Stomach (tissue), 4 donors: ENCODE measurements around the gene TBC1D8.

ENCODE experiments used
- POLR2A ChIP-seq, 4 donors: fragments of 450-650 bp; IDR thresholded peaks; one replicate each; pipeline ENCODE4 v1.6.1; 2016; ENCODE audit warnings: antibody characterized with exemption in 4 of 4, control low read depth in 2 of 4, mild to moderate bottlenecking in 1 of 4, moderate library complexity in 1 of 4
- TF ChIP-seq, protein P1 (sequence below), 7 experiments: fragments of 450-650 bp in 4 of 7; fragments of 200-600 bp in 3 of 7; sonication (generic) in 3 of 7; IDR thresholded peaks; one replicate each; pipeline ENCODE4 v1.5.1; 2016 to 2019; ENCODE audit warnings: antibody characterized with exemption in 7 of 7, control low read depth in 2 of 7, mild to moderate bottlenecking in 1 of 7

DNA sequence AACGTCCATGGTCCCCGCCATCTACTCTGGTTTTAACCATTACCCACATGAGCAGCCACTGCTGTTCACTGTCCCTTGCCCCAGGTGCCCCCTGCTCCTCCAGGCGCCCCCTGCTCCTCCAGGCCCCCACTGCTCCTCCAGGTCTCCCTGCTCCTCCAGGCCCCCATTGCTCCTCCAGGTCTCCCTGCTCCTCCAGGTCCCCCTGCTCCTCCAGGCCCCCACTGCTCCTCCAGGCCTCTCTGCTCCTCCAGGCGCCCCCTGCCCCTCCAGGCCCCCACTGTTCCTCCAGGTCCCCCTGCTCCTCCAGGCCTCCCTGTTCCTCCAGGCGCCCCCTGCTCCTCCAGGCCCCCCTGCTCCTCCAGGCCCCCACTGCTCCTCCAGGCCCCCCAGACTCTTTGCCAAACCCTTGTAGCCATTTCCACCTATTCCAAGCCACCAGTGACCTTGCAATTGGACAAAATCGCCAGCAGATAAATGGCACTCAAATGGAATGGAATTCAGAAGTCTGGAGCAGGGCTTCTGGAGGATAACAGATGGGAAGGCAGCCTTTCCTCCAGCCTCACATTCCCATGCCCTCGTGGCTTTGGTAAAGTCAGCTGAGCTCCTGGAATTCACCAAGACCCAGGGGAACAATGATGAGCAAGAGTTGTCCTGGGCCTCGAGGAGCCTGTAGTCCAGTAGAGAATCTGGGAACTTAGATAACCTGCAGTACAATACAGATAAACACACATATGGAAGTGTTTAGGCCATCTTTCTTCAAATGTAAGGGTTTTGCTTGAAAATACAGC, 162.4 kb downstream of the TBC1D8 start:
- no peak for TF ChIP-seq POLR2A (IDR thresholded peaks at IDR 0.05)
- TF ChIP-seq, protein P1, sequence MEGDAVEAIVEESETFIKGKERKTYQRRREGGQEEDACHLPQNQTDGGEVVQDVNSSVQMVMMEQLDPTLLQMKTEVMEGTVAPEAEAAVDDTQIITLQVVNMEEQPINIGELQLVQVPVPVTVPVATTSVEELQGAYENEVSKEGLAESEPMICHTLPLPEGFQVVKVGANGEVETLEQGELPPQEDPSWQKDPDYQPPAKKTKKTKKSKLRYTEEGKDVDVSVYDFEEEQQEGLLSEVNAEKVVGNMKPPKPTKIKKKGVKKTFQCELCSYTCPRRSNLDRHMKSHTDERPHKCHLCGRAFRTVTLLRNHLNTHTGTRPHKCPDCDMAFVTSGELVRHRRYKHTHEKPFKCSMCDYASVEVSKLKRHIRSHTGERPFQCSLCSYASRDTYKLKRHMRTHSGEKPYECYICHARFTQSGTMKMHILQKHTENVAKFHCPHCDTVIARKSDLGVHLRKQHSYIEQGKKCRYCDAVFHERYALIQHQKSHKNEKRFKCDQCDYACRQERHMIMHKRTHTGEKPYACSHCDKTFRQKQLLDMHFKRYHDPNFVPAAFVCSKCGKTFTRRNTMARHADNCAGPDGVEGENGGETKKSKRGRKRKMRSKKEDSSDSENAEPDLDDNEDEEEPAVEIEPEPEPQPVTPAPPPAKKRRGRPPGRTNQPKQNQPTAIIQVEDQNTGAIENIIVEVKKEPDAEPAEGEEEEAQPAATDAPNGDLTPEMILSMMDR (IDR thresholded peaks at IDR 0.05): no peak
